Ishikawa (cell line): ENCODE data around the gene IPO13.

ENCODE experiments used
- CEBPB ChIP-seq: IDR thresholded peaks from 2 replicates; pipeline ENCODE4 v1.6.1; 2012
- CREB1 ChIP-seq: IDR thresholded peaks from 2 replicates; pipeline ENCODE4 v1.6.1; 2012; ENCODE audit warnings: low read depth
- EGR1 ChIP-seq: IDR thresholded peaks from 2 replicates; pipeline ENCODE4 v1.6.1; 2012
- EP300 ChIP-seq: IDR thresholded peaks from 2 replicates; pipeline ENCODE4 v1.6.1; 2012; ENCODE audit warnings: borderline replicate concordance
- FOXM1 ChIP-seq: IDR thresholded peaks from 2 replicates; pipeline ENCODE4 v1.6.1; 2012; ENCODE audit warnings: low read depth, borderline replicate concordance
- NFIC ChIP-seq: IDR thresholded peaks from 2 replicates; pipeline ENCODE4 v1.6.1; 2012
- RAD21 ChIP-seq: IDR thresholded peaks from 2 replicates; pipeline ENCODE4 v1.6.1; 2012; ENCODE audit warnings: low read depth
- TAF1 ChIP-seq: IDR thresholded peaks from 2 replicates; pipeline ENCODE4 v1.6.1; 2012; ENCODE audit warnings: low read depth, mild to moderate bottlenecking
- TCF12 ChIP-seq: IDR thresholded peaks from 2 replicates; pipeline ENCODE4 v1.6.1; 2012; ENCODE audit warnings: low read depth
- TEAD4 ChIP-seq: IDR thresholded peaks from 2 replicates; pipeline ENCODE4 v1.6.1; 2012
- YY1 ChIP-seq: IDR thresholded peaks from 2 replicates; pipeline ENCODE4 v1.6.1; 2012; ENCODE audit warnings: low read depth
- ZBTB7A ChIP-seq: IDR thresholded peaks from 2 replicates; pipeline ENCODE4 v1.6.1; 2012; ENCODE audit warnings: low read depth
- TF ChIP-seq, protein P1 (sequence below): IDR thresholded peaks from 2 replicates; pipeline ENCODE4 v1.6.1; 2012; ENCODE audit warnings: low read depth, mild to moderate bottlenecking
- TF ChIP-seq, protein P2 (sequence below): IDR thresholded peaks from 2 replicates; pipeline ENCODE4 v1.6.1; 2012
- TF ChIP-seq, protein P3 (sequence below): IDR thresholded peaks from 2 replicates; pipeline ENCODE4 v1.6.1; 2012

Gene IPO13

DNA sequence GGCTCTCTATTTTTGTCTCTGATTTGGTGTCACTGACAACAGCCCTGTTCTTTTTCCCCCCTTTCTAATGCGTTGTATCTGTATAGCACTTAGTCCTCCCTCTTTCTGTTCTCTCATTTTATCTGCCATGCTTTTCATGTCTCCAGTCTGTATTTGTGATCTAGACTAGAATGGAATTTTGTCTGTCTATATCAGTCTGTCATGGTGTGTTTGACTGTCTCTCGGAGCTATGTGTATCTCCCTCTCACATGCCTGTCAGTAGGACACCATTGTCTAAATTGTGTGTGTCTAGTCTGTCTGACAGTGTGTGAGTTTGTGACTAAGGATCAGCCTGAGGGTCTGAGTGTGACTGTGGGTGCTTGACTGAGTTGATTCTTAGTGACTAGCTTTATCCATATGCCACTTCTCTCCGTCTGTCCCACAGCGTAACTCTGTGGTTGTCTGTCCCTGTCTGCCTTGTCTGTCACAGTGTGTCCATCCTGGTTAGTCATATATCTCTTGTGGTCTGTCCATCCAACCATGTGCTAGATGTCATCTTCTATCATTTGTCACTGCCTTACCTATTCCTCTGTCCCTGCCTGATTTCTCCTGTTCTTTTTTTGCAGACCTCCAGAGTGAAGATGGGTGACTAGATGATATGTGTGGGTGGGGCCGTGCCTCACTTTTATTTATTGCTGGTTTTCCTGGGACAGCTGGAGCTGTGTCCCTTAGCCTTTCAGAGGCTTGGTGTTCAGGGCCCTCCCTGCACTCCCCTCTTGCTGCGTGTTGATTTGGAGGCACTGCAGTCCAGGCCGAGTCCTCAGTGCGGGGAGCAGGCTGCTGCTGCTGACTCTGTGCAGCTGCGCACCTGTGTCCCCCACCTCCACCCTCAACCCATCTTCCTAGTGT, 30.9 kb downstream of the IPO13 start:
- no peak for TF ChIP-seq RAD21
- TF ChIP-seq FOXM1: no peak
- TF ChIP-seq, protein P1, sequence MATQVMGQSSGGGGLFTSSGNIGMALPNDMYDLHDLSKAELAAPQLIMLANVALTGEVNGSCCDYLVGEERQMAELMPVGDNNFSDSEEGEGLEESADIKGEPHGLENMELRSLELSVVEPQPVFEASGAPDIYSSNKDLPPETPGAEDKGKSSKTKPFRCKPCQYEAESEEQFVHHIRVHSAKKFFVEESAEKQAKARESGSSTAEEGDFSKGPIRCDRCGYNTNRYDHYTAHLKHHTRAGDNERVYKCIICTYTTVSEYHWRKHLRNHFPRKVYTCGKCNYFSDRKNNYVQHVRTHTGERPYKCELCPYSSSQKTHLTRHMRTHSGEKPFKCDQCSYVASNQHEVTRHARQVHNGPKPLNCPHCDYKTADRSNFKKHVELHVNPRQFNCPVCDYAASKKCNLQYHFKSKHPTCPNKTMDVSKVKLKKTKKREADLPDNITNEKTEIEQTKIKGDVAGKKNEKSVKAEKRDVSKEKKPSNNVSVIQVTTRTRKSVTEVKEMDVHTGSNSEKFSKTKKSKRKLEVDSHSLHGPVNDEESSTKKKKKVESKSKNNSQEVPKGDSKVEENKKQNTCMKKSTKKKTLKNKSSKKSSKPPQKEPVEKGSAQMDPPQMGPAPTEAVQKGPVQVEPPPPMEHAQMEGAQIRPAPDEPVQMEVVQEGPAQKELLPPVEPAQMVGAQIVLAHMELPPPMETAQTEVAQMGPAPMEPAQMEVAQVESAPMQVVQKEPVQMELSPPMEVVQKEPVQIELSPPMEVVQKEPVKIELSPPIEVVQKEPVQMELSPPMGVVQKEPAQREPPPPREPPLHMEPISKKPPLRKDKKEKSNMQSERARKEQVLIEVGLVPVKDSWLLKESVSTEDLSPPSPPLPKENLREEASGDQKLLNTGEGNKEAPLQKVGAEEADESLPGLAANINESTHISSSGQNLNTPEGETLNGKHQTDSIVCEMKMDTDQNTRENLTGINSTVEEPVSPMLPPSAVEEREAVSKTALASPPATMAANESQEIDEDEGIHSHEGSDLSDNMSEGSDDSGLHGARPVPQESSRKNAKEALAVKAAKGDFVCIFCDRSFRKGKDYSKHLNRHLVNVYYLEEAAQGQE: no peak
- TF ChIP-seq, protein P2, sequence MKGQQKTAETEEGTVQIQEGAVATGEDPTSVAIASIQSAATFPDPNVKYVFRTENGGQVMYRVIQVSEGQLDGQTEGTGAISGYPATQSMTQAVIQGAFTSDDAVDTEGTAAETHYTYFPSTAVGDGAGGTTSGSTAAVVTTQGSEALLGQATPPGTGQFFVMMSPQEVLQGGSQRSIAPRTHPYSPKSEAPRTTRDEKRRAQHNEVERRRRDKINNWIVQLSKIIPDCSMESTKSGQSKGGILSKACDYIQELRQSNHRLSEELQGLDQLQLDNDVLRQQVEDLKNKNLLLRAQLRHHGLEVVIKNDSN: no peak
- TF ChIP-seq, protein P3, sequence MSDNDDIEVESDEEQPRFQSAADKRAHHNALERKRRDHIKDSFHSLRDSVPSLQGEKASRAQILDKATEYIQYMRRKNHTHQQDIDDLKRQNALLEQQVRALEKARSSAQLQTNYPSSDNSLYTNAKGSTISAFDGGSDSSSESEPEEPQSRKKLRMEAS: no peak

DNA sequence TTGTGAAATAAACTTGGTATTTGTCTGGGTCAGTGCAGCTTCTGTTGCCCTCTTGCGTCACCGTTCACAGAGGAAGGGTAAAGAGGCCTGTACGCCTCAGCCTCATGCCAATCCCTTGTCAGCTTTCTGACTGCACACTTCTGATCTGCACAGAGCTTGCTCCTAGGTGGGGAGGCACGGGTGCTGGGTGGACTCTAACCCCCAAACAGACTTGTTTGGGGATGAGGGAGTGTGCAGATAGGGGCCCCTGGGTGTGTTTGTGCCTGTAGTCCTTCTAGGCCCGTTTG, 31.5 kb downstream of the IPO13 start:
- TF ChIP-seq NFIC (no peak), TAF1 (no peak), TCF12 (no peak), EP300 (no peak), RAD21 (no peak), ZBTB7A (no peak), FOXM1 (no peak), TEAD4 (no peak), CREB1 (no peak), YY1 (no peak), CEBPB (no peak), EGR1 (no peak)
- TF ChIP-seq, protein P3: no peak
- TF ChIP-seq, protein P1: no peak
- TF ChIP-seq, protein P2: no peak

DNA sequence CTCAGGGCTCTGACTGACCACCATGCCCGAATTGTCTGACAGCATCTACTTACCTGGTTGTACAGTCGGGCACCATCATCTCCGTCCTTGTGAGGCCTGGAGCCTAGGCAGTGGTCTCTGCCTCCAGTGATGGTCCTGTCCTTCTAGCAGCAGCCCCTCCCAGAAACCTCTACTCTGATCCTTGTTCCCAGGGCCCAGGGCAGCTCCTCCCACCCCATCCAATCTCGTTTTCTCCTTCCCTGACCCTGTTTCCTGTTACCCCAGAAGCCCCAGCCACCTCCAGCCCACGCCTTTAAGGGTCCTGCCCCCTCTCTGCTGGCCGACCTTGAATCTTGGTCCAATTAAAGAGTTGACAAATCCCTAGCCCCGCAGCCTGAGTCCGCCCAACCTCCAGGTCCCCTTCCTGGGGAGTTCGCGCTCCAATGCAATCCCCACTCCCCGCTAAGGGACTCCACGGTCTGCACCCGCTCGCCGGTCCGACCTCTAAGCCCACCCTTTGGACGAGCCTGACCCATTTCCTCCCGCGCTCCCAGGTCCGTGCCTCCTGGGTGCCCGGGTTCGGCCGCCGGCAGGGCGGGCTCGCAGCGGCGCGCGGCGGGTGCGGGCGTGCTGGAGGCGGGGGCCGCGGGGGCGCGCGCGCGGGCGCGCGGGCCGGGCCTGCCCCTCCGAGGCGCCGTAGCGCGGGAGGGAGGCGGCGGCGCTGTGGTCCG, 32.0 kb downstream of the IPO13 start, which contains the start of gene B4GALT2:
B4GALT2 (plus strand) TSS at position 660 of the 710 bp plus-strand sequence. CDS start 1,951 bp downstream, outside the sequence.
- TF ChIP-seq RAD21 (no peak), TEAD4 (no peak), TAF1 (no peak), NFIC (no peak), CEBPB (no peak), FOXM1 (no peak), TCF12 (no peak), EP300 (no peak), YY1 (no peak), EGR1 (no peak), CREB1 (no peak), ZBTB7A (no peak)
- TF ChIP-seq, protein P2: no peak
- TF ChIP-seq, protein P3: no peak
- TF ChIP-seq, protein P1: no peak

DNA sequence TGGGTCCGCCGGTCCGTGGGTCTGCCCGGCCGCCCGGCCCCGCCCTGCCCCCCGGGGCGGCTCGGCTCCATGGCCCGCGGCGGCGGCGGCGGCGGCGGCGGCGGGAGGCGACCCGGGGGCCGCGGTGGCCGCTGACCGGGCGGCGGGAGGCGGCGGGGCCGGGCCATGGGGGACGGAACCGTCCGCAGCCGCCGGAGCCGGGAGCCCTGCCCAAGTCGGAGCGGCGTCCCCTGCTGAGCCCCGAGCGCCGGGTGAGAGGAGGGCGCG, 32.4 kb downstream of the IPO13 start:
- no peak for TF ChIP-seq FOXM1
- no peak for TF ChIP-seq EP300
- TF ChIP-seq, protein P3: no peak
- TF ChIP-seq, protein P1: no peak
- no peak for TF ChIP-seq RAD21
- no peak for TF ChIP-seq ZBTB7A
- TF ChIP-seq EGR1: no peak
- TF ChIP-seq TEAD4: no peak
- TF ChIP-seq, protein P2: no peak
- no peak; the same call in 1 of the 2 replicates for TF ChIP-seq TAF1
- no peak for TF ChIP-seq CREB1
- no peak for TF ChIP-seq NFIC
- TF ChIP-seq TCF12: no peak
